ACHN (cell line): ENCODE results near the gene CDIPT.
"Not testable (repeated sequence)": the region's sequence is repeated elsewhere in the genome, so short reads cannot be mapped to it uniquely, and the experiment has no call there.

ENCODE experiments used
- DNase-seq: peaks from one replicate; pipeline ENCODE4 v3.0.0-alpha.2; 2015
- in situ Hi-C: cut with HindIII; loops from 2 replicates; pipeline ENCODE4 v1.10.0; 2017; ENCODE audit warnings: low sequenced_read_pairs, low pct_ligation_motif_present, low pct_unique_long_range_greater_than_20kb

Gene CDIPT

DNA sequence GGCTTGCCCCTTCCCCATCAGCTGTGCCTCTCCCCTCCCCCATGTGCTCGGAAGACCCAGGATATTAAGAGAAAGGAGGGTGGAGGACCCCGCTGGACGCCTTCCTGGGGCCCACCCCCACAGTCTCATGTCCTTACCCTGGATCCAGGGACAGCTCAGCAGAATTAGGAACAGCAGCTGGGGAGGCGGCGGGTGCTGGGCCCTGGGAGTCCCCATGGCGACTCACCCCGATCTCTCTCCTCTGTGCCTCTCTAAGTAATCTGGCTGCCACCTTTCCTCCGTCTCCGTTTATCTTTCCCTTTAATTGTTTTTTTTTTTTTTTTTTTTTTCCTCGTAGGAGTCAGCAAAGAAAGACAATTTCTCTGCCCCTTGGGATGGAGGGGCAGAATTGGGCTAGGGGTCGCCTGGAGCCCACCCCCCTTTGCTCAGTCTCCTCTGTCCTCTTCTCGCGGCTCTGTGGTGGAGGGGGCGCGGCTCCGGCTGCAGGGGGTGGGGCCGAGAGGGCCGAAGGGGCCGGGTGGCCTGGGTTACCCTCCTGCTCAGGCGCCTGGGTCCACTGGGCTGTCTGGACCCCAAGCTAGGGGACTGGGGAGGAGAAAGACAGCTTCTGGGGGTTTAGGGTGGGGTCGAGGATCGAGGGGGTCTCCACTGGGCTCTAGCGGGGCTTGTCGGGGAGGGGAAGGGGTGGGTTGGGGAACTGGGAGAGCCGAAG lies 35.9 kb upstream of the CDIPT start:
- DNase-seq: peak; percentile 73
- in situ Hi-C loops: no loop called here

DNA sequence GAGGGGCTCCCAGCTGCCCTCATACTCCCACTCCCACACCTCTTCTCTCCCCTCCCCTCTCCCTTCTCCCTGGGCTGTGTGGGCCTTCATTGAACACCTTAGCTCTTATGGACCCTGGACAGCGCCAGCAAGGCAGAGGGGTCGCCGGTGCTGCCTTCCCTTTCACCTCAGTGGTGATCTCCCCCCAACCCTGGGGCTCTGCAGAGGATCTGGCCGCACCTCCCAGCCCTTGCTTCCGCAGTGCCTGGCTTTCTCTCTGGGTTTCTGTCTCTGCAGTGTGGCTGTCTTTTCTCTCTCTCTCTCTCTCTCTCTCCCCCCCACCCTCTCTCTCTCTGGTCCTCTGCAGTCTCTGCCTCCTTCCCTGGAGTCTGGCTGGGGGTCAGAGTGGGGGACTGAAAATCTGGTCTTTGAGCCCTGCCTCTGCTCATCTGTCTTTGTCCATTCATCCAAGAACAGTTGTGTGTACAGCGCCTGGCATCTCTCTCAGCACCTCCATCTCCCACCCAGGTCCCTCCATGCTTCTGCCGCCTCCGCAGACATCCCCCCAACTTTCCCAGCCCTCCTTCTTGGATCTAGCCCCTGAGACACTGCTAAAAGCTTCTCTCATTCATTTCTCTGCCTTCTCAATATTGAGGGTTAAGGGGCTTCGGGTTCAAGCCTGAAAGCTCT lies 35.2 kb upstream of the CDIPT start:
- no peak for DNase-seq

DNA sequence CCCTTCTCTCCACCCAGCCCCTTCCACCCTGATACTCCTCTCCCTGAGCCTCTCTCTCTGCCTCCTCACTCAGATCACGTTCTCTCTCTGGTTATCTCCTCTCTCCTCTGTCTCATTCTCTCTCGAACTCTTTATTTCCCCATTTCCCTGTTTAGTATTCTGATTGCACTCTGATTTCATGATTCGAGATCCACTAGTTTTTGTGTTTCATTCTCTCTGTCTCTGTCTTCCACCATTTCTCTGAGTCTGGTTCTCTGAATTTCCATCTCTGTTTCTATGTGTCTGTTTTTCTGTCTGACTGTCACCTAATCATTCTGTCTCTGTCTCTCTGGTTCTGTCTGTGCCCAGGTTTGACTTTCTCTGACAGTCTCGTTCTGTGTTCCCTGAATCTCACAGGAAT lies 34.3 kb upstream of the CDIPT start:
- in situ Hi-C loops: no loop called here
- DNase-seq: no peak

More for the DNA sequence above, 35.2 kb upstream of the CDIPT start:
- in situ Hi-C loops: no loop called here

DNA sequence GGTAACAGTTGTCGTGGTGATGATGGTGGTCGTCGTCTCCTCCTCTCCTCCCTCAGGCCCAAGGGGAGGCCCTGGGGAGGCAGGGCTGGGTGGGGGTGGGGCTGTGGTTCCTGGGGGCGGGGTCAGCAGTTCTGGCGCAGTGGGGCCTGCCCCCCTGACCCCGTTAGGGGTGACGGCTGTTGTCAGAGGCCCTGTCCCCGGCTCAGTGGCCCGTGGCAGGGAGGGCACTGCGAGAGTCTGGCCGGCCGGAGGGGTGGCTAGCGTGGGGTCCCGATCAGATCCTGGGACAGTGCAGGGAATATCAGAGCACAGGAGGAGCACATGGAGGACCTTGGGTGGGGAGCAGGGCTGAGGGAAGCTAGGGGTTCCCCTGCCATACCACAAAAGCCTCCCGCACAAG lies 33.8 kb upstream of the CDIPT start:
- in situ Hi-C loops: no loop called here

DNA sequence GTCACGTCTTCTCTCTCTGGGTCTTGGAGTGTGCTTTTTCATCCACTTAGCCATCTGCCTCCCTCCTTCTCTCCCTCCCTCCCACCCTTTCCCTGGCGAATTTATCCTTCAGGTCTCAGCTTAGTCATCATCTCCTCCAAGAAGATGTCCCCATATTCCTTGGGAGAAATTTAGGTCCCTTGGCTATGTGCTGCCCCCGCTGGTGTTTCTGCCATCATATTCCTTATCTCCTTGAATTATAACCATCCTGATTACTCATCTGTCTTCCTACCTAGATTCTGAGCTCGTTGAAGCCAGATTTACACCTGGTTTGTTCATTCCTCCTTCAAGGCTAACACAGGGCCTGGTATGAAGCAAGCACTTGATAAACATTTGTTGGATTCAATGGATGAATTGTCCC lies 31.3 kb upstream of the CDIPT start:
- in situ Hi-C loops: no loop called here
- DNase-seq: no peak

More for the DNA sequence above, 33.8 kb upstream of the CDIPT start:
- DNase-seq: no peak

DNA sequence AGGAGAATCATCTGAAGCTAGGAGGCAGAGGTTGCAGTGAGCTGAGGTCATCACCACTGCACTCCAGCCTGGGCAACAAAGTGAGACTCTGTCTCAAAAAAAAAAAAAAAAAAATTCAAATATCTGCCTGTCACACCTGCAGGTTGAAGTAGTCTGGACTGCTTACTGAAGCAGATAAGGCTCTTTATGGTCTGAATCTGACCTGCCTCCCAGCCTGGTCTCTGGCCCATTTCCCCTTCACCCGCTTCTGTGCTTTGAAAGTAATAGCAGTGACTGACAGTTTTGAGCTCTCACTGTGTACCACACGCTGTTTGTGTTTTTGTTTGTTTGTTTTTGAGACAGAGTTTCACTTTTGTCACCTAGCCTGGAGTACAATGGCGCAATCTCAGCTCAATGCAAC lies 30.5 kb upstream of the CDIPT start:
- in situ Hi-C loops: no loop called here
- no peak for DNase-seq

DNA sequence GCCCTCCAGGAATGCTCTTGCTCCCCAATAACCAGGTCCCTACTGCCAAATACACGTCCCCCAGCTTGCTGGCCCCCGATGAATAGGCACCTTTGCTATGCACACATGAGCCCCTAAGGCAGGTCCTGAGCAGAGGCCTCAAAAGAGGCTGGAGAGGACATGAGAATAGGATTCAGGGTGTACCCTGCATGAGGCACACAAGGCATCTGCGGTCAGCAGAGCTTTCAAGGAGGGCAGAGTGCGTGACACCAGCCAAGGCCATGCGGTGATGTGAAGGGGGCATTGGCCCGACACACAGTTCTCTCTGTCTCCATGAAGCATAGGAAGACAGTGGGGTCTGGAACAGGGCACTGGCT lies 29.4 kb upstream of the CDIPT start:
- in situ Hi-C loops: no loop called here
- DNase-seq: no peak

DNA sequence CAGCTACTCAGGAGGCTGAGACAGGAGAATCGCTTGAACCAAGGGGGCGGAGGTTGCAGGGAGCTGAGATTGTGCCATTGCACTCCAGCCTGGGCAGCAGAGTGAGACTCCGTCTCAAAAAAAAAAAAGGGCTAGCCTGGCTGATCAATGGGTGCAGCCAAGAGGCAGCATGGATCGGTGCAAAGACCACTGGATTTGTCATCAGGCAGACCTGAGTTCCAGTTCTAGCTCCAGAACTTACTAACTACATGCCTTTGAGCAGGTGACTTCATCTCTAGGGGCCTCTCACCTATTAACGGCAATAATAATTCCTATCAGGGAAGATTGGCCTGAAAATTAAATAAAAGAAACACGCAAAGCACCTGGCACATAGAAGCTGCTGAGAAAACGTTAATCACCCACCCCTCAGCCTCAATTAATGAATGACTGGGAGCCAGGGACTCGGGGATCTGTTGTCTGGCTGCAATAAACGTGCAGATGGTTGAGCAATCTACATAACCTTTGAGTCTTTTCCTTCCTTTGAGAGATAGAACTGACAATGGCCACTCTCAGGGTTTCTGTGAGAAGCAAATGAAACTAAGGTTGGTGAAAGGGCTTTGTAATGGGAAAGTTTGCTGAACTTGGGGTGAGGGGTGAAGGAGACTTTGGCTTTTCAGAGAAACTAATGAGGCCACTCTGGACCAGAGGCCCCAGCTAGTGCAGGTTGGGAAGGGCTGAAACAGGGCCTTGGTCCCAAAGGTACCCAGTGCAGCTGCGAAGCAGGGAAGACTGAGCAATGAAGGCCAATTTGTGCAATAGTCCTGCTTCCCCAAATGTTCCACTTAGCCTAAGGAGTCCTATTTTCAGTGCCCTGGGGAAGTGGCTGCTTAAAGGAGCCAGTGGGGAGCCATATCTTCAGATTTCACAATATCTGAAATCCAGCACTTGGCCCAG lies 28.8 kb upstream of the CDIPT start:
- in situ Hi-C loops: no loop called here
- DNase-seq: no peak

DNA sequence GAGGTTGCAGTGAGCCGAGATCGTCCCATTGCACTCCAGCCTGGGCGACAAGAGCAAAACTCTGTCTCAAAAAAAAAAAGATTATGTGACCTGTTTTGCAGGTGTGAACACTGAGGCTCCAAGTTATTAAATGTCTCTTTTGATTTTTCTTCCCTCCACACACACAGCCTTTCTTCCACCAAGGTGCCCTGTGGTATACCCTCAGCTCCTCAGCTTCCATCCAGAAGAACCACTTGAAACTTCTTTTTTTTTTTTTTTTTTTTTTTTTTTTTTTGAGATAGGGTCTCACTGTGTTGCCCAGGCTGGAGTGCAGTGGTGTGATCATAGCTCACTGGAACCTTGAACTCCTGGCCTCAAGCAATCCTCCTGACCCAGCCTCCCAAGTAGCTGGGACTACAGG lies 26.3 kb upstream of the CDIPT start:
- in situ Hi-C loops, DNase-seq: not testable (repeated sequence)

DNA sequence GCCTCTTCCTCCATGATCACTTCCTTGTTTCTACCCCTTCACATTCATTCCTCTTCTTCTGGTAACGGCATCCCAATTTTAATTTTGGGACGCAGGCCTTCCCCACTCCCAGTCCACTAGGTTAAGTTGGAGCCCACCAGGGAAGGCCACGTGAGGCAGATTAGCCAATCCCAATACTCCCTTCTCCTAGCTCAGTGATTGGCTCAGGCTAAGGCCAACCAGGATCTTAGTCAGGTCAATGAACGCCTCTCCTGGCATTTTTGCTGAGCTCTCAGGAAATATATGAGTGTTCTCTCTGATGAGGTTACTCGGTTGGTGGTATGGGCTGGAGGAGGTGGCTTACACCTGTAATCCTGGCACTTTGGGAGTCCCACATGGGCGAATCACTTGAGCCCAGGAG lies 21.0 kb upstream of the CDIPT start:
- no peak for DNase-seq
- in situ Hi-C loops: no loop called here

DNA sequence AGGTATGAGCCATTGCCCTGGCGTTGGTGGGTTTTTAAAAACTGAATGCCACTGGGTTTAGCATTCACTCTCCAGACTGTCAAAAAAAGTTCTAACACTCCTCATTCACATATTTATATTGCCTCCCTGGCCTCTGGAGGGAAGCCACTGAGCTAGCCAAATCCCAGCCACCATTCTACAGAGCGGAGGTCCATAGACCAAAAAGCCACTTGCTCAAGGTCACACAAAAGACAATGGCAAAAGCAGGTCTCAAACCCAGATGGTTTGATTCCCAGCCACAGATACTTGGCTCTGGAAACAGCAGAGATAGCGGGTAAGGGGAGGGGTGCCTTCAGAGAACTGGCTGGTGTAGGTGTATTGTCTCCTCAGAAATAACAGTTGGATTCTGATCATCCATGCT lies 18.0 kb upstream of the CDIPT start:
- in situ Hi-C loops: no loop called here
- DNase-seq: no peak

DNA sequence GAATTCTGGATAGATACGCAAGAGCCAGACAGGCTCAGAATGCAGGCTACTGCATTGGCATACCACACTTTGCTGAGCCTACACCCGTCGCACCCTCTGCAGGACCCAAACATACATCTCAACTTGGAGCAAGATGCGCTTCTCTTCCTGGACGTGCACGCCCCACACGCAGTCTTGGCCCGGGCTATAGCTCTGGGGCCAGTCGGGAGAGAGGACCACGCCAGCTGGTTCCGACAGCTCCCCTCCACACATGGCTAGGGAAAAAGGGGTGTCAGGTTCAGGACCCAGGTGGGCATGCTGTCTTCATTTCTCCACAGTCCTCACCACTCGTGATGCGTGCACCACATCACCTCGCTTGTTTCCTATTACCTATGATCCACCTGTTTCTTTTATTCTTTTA lies 15.1 kb upstream of the CDIPT start:
- in situ Hi-C loops: no loop called here

DNA sequence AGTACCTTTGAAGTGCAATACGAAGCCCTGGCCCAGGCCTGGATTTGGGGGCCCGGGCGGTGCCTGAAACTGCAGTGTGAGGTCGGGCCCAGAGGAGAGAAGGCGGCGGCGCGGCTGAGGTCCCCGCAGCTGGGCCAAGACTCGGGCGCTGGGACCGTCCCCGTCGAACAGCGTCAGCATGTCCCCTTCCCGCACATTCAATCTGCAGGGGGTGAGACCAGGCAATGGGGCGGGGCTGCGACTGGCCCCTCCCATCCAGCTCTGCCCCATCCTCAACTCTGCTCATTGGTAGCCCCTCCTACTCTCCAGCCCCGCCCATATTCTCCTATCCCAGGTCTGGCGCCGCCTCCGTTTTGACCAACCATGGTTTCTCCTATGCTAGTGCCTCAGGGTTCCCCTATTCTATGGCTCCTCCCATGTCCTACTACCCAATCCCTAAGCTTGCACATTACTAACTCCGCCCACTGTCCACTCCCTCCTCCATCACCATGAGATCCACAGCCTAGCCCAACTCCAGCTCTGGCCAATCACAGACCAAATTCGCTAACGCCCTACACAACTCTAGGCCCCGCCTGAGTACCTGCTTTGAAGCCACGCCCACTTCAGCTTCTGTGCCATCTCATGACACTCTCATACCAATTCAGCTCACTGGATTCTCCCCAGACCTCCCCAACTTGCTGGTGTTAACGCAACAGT lies 14.4 kb upstream of the CDIPT start:
- in situ Hi-C loops: no loop called here
- peak; percentile 22 for DNase-seq

More for the DNA sequence above, 15.1 kb upstream of the CDIPT start:
- DNase-seq: no peak

DNA sequence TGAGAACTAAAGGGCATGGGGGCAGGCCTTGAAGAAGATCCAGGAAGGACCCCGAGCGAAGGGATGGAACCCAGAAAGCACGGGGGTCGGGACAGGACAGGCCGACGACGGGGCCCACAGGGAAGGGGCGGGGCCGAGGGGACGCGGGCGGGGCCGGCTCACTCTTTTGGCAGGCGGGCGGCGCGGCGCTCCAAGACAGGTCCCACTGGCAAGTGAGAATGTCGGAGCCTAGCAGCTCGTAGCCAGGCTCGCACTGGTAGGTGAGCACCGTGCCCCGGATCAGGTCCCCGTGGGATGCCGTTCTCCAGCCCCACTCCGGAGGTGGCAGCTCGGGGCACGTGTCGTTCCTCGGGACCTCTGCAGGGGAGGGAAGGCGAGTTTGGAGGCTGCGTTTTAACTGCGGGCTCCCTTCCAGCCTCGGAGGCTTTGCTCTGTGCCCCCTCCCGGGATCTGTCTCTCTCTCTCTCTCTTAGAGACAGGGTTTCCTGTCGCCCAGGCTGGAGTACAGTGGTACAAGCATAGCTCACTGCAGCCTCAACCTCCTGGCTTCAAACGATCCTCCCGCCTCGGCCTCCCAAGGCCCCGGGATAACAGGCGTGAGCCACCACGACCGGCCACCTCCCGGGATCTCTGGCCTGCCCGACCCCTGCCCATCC lies 13.7 kb upstream of the CDIPT start:
- no peak for DNase-seq
- in situ Hi-C loops: no loop called here

DNA sequence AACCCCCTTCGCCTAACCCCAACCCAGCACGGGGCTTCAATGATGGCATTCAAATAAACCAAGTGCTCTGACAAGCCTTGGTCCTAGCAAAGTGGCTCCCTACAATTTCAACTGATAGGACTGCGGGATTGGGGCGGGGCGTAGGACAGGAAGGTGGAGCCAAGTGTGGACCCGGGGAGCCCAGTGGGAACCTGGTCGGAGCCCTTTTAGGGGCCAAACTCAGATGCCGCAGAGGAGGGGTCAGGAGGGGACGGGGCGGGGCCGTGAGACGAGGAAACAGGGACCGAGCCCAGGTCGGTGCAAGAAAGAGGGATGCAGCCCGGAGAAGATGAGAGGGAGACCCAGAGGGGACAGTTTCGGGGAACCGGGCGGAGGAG lies 13.2 kb upstream of the CDIPT start:
- no peak for DNase-seq
- in situ Hi-C loops: no loop called here

DNA sequence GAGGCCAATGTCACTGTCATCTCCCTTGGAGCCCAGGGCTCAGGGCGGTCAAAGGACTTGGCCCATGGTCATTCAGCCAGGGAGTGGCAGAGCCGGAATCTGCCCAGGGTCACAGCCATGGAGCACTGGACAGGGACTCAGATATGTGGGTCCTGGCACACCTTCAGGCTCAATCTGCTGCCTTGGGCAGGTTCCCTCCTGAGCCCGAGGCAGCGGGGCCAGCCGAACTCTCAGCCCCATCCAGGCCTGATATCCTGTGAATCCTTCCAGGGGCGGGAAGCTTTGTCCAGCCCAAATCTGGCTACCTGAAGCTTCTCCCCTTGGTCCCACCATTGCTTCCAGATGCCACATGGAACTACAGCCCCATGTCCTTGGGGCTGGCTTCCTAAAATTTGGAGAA lies 12.2 kb upstream of the CDIPT start:
- in situ Hi-C loops: no loop called here
- no peak for DNase-seq

DNA sequence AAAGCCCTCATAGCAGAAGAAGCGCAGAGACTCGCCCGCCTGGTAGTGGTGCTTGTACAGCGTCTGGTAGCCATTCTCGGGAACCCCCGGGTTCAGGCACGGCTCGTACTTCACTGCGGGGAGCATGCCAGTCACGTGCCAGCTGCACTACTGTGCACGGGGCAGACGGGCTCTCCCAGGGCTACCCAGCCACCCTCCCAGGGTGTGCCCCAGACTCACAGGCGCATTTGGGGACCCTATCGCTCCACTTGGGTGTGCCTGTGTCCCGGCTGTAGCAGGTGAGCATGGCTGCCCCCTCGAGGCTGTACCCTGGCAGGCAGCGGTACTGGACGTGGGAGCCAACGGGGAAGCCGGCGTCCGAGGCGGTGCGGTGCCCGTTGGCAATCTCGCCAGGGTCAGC lies 10.3 kb upstream of the CDIPT start:
- no peak for DNase-seq
- in situ Hi-C loops: no loop called here

DNA sequence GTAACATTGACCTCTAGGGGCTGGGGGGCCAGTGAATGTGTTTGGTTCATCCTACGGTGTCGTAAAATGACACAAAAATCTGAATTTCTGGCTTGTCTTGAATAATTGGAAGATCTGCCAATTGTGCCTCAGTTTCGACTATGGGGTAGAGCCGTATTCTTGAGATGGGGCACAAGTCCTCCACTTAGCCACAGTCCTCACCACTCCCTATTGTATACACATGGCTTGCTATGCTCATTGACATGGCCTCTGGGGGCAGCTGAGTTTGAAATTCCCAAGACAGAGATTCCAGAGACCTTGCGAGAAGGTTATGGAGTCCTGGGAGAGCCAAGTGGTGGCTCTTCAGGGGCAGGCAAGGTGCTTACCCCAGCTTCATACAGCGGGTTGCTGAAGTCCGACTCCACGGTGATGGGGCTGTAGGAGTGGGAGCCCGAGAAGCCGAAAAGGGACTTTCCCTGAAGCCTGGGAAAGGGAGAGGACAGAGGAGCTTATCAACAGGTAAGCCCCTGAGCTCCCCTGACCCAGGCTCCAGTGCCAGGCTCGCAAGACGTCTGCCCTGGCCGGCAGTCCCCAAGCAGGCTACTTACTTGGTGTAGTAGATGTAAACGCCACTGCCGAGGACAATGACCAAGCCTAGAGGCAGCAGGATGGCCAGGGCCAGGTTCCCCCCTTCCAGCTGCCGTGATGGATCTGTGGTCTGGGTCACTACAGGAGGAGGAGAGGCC lies 9.0 kb upstream of the CDIPT start:
- in situ Hi-C loops: no loop called here

More for the DNA sequence above, 9.0 kb upstream of the CDIPT start:
- no peak for DNase-seq
